WTC11 (cell line): ENCODE results near the gene DCAF6. TPM values are rescaled to one million over a fixed set of nuclear protein-coding genes. Genes with fewer than 3 reads are reported as not detected.
A peak's percentile ranks its signal among the peaks of the same experiment; 100 is the strongest.

ENCODE experiments used
- ATAC-seq: fragments of 200-7000 bp; cut with Tn5 transposase; 2 replicates; pipeline ENCODE4 v1.10.0; 2021; ENCODE audit warnings: mild to moderate bottlenecking, moderate library complexity
- CTCF ChIA-PET: fragments of 300-600 bp; sonication (Branson Sonifier 250); formaldehyde crosslinking; loops from one replicate; lab custom pipeline; 2021; ENCODE audit warnings: antibody characterized with exemption; lab: Charles Lee
- POLR2A ChIA-PET: fragments of 350-600 bp; sonication (Branson Sonifier 250); formaldehyde crosslinking; loops from one replicate; lab custom pipeline; 2021; ENCODE audit warnings: antibody characterized with exemption; lab: Charles Lee
- DNase-seq: peaks from one replicate; pipeline ENCODE4 v3.0.0; 2021; ENCODE audit warnings: low spot score
- H3K27ac Mint-ChIP-seq: 2 replicates; pipeline ENCODE4 v1.8.0; 2021; ENCODE audit warnings: mixed read lengths
- H3K27me3 Mint-ChIP-seq: 2 replicates; pipeline ENCODE4 v1.8.0; 2021; ENCODE audit warnings: low read depth, mild to moderate bottlenecking, moderate library complexity, mixed read lengths
- H3K36me3 Mint-ChIP-seq: 2 replicates; pipeline ENCODE4 v1.8.0; 2021; ENCODE audit warnings: mixed read lengths
- H3K4me1 Mint-ChIP-seq: 2 replicates; pipeline ENCODE4 v1.8.0; 2022; ENCODE audit warnings: mixed read lengths
- H3K4me3 Mint-ChIP-seq: 2 replicates; pipeline ENCODE4 v1.8.0; 2021; ENCODE audit warnings: mild to moderate bottlenecking, moderate library complexity, mixed read lengths
- H3K9me3 Mint-ChIP-seq: 2 replicates; pipeline ENCODE4 v1.8.0; 2021; ENCODE audit warnings: mixed read lengths
- ATF1 ChIP-seq: sonication (generic); formaldehyde crosslinking; IDR thresholded peaks from 2 replicates; pipeline ENCODE4 v1.8.1; 2023; ENCODE audit warnings: mild to moderate bottlenecking, moderate library complexity, missing genetic modification reagents
- FOXP1 ChIP-seq: sonication (generic); formaldehyde crosslinking; IDR thresholded peaks from 2 replicates; pipeline ENCODE4 v1.8.0; 2022; ENCODE audit warnings: missing genetic modification reagents, mild to moderate bottlenecking, moderate library complexity, borderline replicate concordance
- GTF2I ChIP-seq: fragments of 250-450 bp; sonication (Bioruptor Pico); conservative IDR thresholded peaks from 2 replicates; pipeline ENCODE4 v1.4.0; 2021; ENCODE audit warnings: mild to moderate bottlenecking
- KAT7 ChIP-seq: sonication (generic); formaldehyde crosslinking; IDR thresholded peaks from 2 replicates; pipeline ENCODE4 v1.8.1; 2023; ENCODE audit warnings: missing genetic modification reagents, mild to moderate bottlenecking, borderline replicate concordance
- NR3C1 ChIP-seq: sonication (generic); formaldehyde crosslinking; conservative IDR thresholded peaks from 2 replicates; pipeline ENCODE4 v1.8.1; 2023; ENCODE audit warnings: low read depth, mild to moderate bottlenecking, missing genetic modification reagents
- SMAD3 ChIP-seq: sonication (generic); formaldehyde crosslinking; IDR thresholded peaks from 2 replicates; pipeline ENCODE4 v1.8.0; 2022; ENCODE audit warnings: missing genetic modification reagents, mild to moderate bottlenecking, borderline replicate concordance
- ZNF121 ChIP-seq: sonication (generic); formaldehyde crosslinking; IDR thresholded peaks from 2 replicates; pipeline ENCODE4 v1.8.0; 2023; ENCODE audit warnings: missing genetic modification reagents
- ZNF317 ChIP-seq: sonication (generic); formaldehyde crosslinking; IDR thresholded peaks from 2 replicates; pipeline ENCODE4 v1.8.1; 2023; ENCODE audit warnings: low read depth, mild to moderate bottlenecking, moderate library complexity, missing genetic modification reagents, borderline replicate concordance
- ZNF396 ChIP-seq: fragments of 250-450 bp; sonication (Bioruptor Pico); IDR thresholded peaks from 2 replicates; pipeline ENCODE4 v1.8.0; 2021; ENCODE audit warnings: mild to moderate bottlenecking, moderate library complexity, borderline replicate concordance
- total RNA-seq: library from RNA; stranded (reverse); gene quantifications from 3 replicates; pipeline ENCODE4 v1.2.3, GENCODE V29; 2021
- TF ChIP-seq, protein P1 (sequence below): fragments of 250-450 bp; sonication (Bioruptor Pico); IDR thresholded peaks from 2 replicates; pipeline ENCODE4 v1.9.0; 2021; ENCODE audit warnings: mild to moderate bottlenecking, borderline replicate concordance
- TF ChIP-seq, protein P2 (sequence below): sonication (generic); formaldehyde crosslinking; IDR thresholded peaks from 2 replicates; pipeline ENCODE4 v1.8.1; 2023; ENCODE audit warnings: mild to moderate bottlenecking, missing genetic modification reagents, moderate library complexity
- TF ChIP-seq, protein P3 (sequence below): fragments of 250-450 bp; sonication (Bioruptor Pico); IDR thresholded peaks from 2 replicates; pipeline ENCODE4 v2.1.2; 2022; ENCODE audit warnings: mild to moderate bottlenecking, moderate library complexity
- TF ChIP-seq, protein P4 (sequence below): fragments of 200-600 bp; IDR thresholded peaks from 2 replicates; pipeline ENCODE4 v1.8.0; 2022; ENCODE audit warnings: antibody characterized with exemption

The DCAF6 gene
- total RNA-seq, 1 experiment from 2014 or later, result 13.5 TPM

DNA sequence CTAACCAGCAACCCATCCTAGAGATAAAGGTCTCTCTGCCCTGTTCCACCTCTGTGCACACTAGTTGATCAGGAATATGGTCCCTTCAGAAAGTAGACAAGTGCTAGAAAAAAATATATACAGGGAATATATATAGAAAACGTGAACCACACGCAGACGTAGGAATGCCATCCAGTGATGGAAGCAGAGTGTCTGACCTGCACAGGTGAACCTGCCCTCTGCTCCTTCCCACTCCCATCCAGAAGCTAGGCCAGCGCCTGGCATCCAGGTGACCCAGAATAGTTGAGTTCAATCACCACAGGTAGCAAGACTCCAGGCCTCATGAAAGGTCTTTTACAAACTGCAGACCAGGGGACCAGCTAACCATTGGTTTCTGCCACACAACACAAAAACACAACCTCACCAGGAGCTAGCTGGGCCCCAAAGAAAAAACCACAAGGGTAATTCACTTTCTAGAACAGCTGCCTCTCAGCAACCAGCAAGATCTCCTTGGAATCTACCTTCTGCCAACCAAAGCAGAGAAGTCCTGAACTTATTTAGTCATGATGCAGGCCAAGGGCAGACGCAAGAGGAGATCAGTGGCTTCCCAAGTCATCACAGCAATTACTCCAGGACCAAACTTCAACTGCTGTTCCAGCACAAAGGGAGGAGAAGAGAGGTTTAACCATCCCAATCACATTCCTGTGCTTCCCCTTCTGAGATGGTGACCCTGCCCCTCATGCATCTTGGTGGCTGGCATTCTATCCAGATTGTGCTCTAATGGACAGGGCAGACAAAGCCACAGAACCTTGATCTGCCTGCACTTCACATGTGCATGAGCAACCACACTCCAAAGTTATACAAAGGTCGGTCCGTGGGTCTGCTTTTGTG is 147.2 kb downstream of the DCAF6 start (continued):
- TF ChIP-seq, protein P1, sequence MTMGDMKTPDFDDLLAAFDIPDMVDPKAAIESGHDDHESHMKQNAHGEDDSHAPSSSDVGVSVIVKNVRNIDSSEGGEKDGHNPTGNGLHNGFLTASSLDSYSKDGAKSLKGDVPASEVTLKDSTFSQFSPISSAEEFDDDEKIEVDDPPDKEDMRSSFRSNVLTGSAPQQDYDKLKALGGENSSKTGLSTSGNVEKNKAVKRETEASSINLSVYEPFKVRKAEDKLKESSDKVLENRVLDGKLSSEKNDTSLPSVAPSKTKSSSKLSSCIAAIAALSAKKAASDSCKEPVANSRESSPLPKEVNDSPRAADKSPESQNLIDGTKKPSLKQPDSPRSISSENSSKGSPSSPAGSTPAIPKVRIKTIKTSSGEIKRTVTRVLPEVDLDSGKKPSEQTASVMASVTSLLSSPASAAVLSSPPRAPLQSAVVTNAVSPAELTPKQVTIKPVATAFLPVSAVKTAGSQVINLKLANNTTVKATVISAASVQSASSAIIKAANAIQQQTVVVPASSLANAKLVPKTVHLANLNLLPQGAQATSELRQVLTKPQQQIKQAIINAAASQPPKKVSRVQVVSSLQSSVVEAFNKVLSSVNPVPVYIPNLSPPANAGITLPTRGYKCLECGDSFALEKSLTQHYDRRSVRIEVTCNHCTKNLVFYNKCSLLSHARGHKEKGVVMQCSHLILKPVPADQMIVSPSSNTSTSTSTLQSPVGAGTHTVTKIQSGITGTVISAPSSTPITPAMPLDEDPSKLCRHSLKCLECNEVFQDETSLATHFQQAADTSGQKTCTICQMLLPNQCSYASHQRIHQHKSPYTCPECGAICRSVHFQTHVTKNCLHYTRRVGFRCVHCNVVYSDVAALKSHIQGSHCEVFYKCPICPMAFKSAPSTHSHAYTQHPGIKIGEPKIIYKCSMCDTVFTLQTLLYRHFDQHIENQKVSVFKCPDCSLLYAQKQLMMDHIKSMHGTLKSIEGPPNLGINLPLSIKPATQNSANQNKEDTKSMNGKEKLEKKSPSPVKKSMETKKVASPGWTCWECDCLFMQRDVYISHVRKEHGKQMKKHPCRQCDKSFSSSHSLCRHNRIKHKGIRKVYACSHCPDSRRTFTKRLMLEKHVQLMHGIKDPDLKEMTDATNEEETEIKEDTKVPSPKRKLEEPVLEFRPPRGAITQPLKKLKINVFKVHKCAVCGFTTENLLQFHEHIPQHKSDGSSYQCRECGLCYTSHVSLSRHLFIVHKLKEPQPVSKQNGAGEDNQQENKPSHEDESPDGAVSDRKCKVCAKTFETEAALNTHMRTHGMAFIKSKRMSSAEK (CRISPR knock-in tag), result no peak
- TF ChIP-seq FOXP1 (no peak), ZNF317 (CRISPR knock-in tag) (no peak), GTF2I (CRISPR knock-in tag) (no peak), NR3C1 (no peak)

DNA sequence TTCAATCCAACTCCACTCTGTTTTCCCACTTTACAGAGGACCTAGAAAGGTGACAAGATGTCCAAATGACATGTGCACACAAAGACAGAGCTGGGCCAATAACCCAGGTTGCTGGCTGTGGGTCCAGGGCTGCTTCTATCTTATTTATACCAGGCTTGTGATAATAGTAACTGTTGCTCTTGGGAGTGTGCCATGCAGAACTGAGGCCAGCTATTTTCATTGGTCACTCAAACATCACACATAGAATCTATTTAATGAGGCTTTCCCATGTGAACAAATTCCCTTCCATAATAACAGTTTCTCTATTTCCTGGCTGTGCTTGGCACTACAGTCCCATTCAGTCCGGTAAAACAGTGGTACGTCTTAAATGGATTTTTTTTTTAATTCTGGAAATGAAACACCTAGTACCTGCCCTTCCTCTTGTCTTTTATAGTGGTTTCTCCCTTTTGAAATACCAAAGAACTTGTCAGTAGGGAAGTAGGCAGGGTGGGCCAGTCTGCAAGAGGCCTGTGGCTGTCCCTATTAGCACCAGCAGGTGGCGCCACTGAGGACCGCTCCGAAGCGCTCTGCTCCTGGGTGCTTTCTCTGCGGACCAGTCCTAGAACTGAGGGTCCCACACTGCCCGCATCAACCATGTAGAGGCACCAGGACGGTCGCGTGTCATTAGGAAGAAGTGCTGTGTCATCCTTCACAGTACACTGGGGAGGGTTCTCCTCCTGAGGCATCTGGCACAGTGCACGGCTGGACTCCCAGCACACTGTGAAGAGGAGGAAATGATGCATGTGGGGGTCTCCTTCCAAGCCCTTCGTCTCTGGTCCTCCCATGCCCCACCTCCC is 148.1 kb downstream of the DCAF6 start:
- peak; percentile 85 for DNase-seq

DNA sequence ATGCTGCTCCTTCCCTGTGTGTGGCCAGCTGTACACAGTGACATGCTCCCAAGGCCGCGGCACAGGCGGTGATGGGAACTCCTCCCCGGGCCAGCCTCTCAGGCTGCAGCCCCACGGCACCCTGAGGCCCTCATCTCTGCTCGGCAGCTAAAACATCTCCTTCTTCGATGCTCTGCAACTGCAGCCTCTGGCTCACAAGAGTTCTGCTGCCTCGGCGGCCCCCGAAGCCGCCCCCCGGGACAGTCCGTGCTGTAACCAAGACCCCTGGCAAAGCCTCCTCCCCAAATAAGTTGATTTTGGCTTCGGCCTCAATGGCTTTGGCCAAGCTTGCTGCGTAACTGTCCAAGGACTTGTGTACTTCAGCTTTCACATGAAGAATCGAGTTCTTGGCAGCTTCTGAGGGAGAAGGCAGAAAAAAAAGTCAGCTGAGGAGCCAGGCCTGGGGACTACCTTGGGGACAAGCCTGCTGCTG is 149.0 kb downstream of the DCAF6 start:
- ATAC-seq, result no peak
- Mint-ChIP-seq H3K4me1 (peaks cover 3% of the 10 kb centered on the region; the same call in 1 of the 2 replicates), H3K27me3 (no peaks in the 10 kb centered on the region), H3K27ac (no peak overlapping the region), H3K9me3 (no peaks in the 10 kb centered on the region), H3K36me3 (no peaks in the 10 kb centered on the region), H3K4me3 (no peak overlapping the region)
- ChIA-PET CTCF (interaction anchor here (0.6 to 1.8 kb wide), 5 partner anchors 13 to 286 kb away, joined by 3 to 5 read pairs (median 3); no protein-coding TSS in a partner anchor), POLR2A (no interaction called here)
- TF ChIP-seq, protein P2, sequence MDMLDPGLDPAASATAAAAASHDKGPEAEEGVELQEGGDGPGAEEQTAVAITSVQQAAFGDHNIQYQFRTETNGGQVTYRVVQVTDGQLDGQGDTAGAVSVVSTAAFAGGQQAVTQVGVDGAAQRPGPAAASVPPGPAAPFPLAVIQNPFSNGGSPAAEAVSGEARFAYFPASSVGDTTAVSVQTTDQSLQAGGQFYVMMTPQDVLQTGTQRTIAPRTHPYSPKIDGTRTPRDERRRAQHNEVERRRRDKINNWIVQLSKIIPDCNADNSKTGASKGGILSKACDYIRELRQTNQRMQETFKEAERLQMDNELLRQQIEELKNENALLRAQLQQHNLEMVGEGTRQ (CRISPR knock-in tag), result no peak
- TF ChIP-seq, protein P3, sequence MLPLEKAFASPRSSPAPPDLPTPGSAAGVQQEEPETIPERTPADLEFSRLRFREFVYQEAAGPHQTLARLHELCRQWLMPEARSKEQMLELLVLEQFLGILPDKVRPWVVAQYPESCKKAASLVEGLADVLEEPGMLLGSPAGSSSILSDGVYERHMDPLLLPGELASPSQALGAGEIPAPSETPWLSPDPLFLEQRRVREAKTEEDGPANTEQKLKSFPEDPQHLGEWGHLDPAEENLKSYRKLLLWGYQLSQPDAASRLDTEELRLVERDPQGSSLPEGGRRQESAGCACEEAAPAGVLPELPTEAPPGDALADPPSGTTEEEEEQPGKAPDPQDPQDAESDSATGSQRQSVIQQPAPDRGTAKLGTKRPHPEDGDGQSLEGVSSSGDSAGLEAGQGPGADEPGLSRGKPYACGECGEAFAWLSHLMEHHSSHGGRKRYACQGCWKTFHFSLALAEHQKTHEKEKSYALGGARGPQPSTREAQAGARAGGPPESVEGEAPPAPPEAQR (CRISPR knock-in tag), result no peak
- no peak for DNase-seq

More for the DNA sequence above, 148.1 kb downstream of the DCAF6 start:
- H3K9me3 Mint-ChIP-seq, result no peaks in the 10 kb centered on the region
- no peaks in the 10 kb centered on the region for H3K36me3 Mint-ChIP-seq
- TF ChIP-seq, protein P4, sequence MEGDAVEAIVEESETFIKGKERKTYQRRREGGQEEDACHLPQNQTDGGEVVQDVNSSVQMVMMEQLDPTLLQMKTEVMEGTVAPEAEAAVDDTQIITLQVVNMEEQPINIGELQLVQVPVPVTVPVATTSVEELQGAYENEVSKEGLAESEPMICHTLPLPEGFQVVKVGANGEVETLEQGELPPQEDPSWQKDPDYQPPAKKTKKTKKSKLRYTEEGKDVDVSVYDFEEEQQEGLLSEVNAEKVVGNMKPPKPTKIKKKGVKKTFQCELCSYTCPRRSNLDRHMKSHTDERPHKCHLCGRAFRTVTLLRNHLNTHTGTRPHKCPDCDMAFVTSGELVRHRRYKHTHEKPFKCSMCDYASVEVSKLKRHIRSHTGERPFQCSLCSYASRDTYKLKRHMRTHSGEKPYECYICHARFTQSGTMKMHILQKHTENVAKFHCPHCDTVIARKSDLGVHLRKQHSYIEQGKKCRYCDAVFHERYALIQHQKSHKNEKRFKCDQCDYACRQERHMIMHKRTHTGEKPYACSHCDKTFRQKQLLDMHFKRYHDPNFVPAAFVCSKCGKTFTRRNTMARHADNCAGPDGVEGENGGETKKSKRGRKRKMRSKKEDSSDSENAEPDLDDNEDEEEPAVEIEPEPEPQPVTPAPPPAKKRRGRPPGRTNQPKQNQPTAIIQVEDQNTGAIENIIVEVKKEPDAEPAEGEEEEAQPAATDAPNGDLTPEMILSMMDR, result peak; percentile 97
- no peak for TF ChIP-seq ZNF121 (CRISPR knock-in tag)
- no peak for TF ChIP-seq ZNF396 (CRISPR knock-in tag)
- 0 out of 2 replicates have a peak, but pooled peaks have one; percentile 24 for TF ChIP-seq SMAD3 (CRISPR knock-in tag)
- TF ChIP-seq KAT7, result no peak
- no peak for TF ChIP-seq ATF1 (CRISPR knock-in tag)
- CTCF ChIA-PET, result interaction anchor here (0.7 to 2.9 kb wide), 6 partner anchors 8 to 285 kb away, joined by 3 to 49 read pairs (median 4); no protein-coding TSS in a partner anchor
- ATAC-seq, result peak; percentile 82
- H3K4me1 Mint-ChIP-seq, result peaks cover 3% of the 10 kb centered on the region; the same call in 1 of the 2 replicates
- POLR2A ChIA-PET, result no interaction called here
- H3K4me3 Mint-ChIP-seq, result no peak overlapping the region
- H3K27me3 Mint-ChIP-seq, result no peaks in the 10 kb centered on the region
- no peak overlapping the region for H3K27ac Mint-ChIP-seq
